Measurements from ENCODE around the gene SIDT2.

The SIDT2 gene

GRCh38 chr11:117225553-117226170 is 47.1 kb downstream of the SIDT2 start (continued):
- TF ChIP-seq POU6F1 (CRISPR knock-in tag; IDR thresholded peaks at IDR 0.05; ENCODE audit: borderline replicate concordance, low read depth) (no peak), RARB (CRISPR knock-in tag; IDR thresholded peaks at IDR 0.05) (no peak), PATZ1 (CRISPR knock-in tag; IDR thresholded peaks at IDR 0.05; ENCODE audit: borderline replicate concordance) (no peak), OSR1 (CRISPR knock-in tag; IDR thresholded peaks at IDR 0.05) (no peak)

- ATAC-seq, result peak; percentile 83
- no peak for TF ChIP-seq TCF4 (CRISPR knock-in tag; IDR thresholded peaks at IDR 0.05; ENCODE audit: borderline replicate concordance)
- no peak for TF ChIP-seq TOX (CRISPR knock-in tag; IDR thresholded peaks at IDR 0.05; ENCODE audit: borderline replicate concordance)
- no peak for TF ChIP-seq CREB5 (CRISPR knock-in tag; IDR thresholded peaks at IDR 0.05; ENCODE audit: low read depth)
- TF ChIP-seq ARNTL (CRISPR knock-in tag; IDR thresholded peaks at IDR 0.05; ENCODE audit: borderline replicate concordance, low read depth), result no peak
- TF ChIP-seq PATZ1 (CRISPR knock-in tag; IDR thresholded peaks at IDR 0.05; ENCODE audit: borderline replicate concordance), result no peak
- TF ChIP-seq ZNF8 (CRISPR knock-in tag; IDR thresholded peaks at IDR 0.05), result no peak
- TF ChIP-seq GLIS3 (CRISPR knock-in tag; IDR thresholded peaks at IDR 0.05), result no peak
- no peak for TF ChIP-seq CSDC2 (CRISPR knock-in tag; IDR thresholded peaks at IDR 0.05)
- no peak for TF ChIP-seq PPARA (CRISPR knock-in tag; IDR thresholded peaks at IDR 0.05; ENCODE audit: borderline replicate concordance)
- no peak for TF ChIP-seq ZFP30 (CRISPR knock-in tag; IDR thresholded peaks at IDR 0.05)
- TF ChIP-seq CSRNP3 (CRISPR knock-in tag; IDR thresholded peaks at IDR 0.05), result no peak
- TF ChIP-seq ZC3H10 (CRISPR knock-in tag; IDR thresholded peaks at IDR 0.05), result no peak
- TF ChIP-seq ESRRG (CRISPR knock-in tag; IDR thresholded peaks at IDR 0.05), result no peak
- no peak for TF ChIP-seq BACH2 (CRISPR knock-in tag; IDR thresholded peaks at IDR 0.05; ENCODE audit: borderline replicate concordance)
- no peak for TF ChIP-seq ZNF565 (CRISPR knock-in tag; conservative IDR thresholded peaks at IDR 0.05; ENCODE audit: low read depth)
- no peak for TF ChIP-seq TSHZ2 (CRISPR knock-in tag; IDR thresholded peaks at IDR 0.05)
- TF ChIP-seq RARB (CRISPR knock-in tag; IDR thresholded peaks at IDR 0.05), result no peak
- no peak for TF ChIP-seq SNAI2 (CRISPR knock-in tag; IDR thresholded peaks at IDR 0.05)
Measured at GRCh38 chr11:117226388-117227385, 48.1 kb downstream of the SIDT2 start.

Data from SK-N-SH treated with all-trans-retinoic acid at 6 μM for 48 hours (cell line).